B cell (primary cell): Measurements from ENCODE around the gene RAD51D. TPM values are rescaled to one million over a fixed set of nuclear protein-coding genes. Genes with fewer than 3 reads are reported as not detected.

Experiments
- ATAC-seq: fragments of 200-7000 bp; cut with Tn5 transposase; one replicate; pipeline ENCODE4 v1.10.0; 2021; ENCODE audit warnings: low read depth, mild to moderate bottlenecking, moderate number of reproducible peaks, moderate library complexity
- CTCF ChIA-PET: fragments of 350-600 bp; sonication (Branson Sonifier 250); formaldehyde crosslinking; loops from one replicate; lab custom pipeline; 2021; ENCODE audit warnings: antibody characterized with exemption, inconsistent platforms; lab: Charles Lee
- POLR2A ChIA-PET: fragments of 350-600 bp; sonication (Branson Sonifier 250); formaldehyde crosslinking; loops from one replicate; lab custom pipeline; 2021; ENCODE audit warnings: antibody characterized with exemption; lab: Charles Lee
- DNase-seq: peaks from one replicate; pipeline ENCODE4 v3.0.0; 2013
- H2AFZ ChIP-seq: 2 replicates; pipeline ENCODE4 v1.6.1; 2012; ENCODE audit warnings: mild to moderate bottlenecking, low read depth, low read length; ENCODE audit not compliant: insufficient read depth, poor library complexity, severe bottlenecking
- H3K27ac ChIP-seq, 2 donors: 1 replicate in 1 of 2; 2 replicates in 1 of 2; pipeline ENCODE4 v1.5.1; 2012 to 2013; ENCODE audit warnings: low read length in 2 of 2, mild to moderate bottlenecking in 2 of 2, moderate library complexity in 1 of 2
- H3K27me3 ChIP-seq, 4 experiments: fragments of 200-600 bp in 1 of 4; sonication (generic) in 1 of 4; replicated peaks in 1 of 4; 1 replicate in 2 of 4; 2 replicates in 2 of 4; pipeline versions ENCODE4 v1.6.1 to v1.7.0; 2013 to 2016; ENCODE audit warnings: low read length in 3 of 4, mild to moderate bottlenecking in 2 of 4, mixed read lengths in 1 of 4, moderate library complexity in 1 of 4; ENCODE audit not compliant: insufficient read depth in 4 of 4, control insufficient read depth in 3 of 4; ENCODE audit errors: control extremely low read depth in 1 of 4
- H3K36me3 ChIP-seq, 2 experiments: replicated peaks in 1 of 2; 1 replicate in 1 of 2; 2 replicates in 1 of 2; pipeline versions ENCODE4 v1.6.1 to v1.7.1; 2013; ENCODE audit warnings: low read length in 1 of 2; ENCODE audit not compliant: insufficient read depth in 2 of 2, control insufficient read depth in 1 of 2; ENCODE audit errors: control extremely low read depth in 1 of 2, extremely low read depth in 1 of 2
- H3K4me1 ChIP-seq, 2 donors: fragments of 200-600 bp in 1 of 2; sonication (generic) in 1 of 2; 1 replicate in 1 of 2; 2 replicates in 1 of 2; pipeline versions ENCODE4 v1.5.1 to v1.6.1; 2013 to 2017; ENCODE audit warnings: low read length in 2 of 2; ENCODE audit not compliant: control insufficient read depth in 2 of 2, insufficient read depth in 2 of 2
- H3K4me2 ChIP-seq: replicated peaks from 2 replicates; pipeline ENCODE3; 2012; ENCODE audit warnings: mild to moderate bottlenecking, low read depth, low read length; ENCODE audit not compliant: poor library complexity, severe bottlenecking
- H3K4me3 ChIP-seq, 5 experiments: fragments of 200-600 bp in 1 of 5; sonication (generic) in 1 of 5; 1 replicate in 3 of 5; 2 replicates in 2 of 5; pipeline versions ENCODE4 v1.5.1 to v1.7.0; 2011 to 2016; ENCODE audit warnings: low read length in 4 of 5, mild to moderate bottlenecking in 4 of 5, low read depth in 2 of 5, control low read depth in 1 of 5, moderate library complexity in 1 of 5; ENCODE audit not compliant: insufficient read depth in 1 of 5; ENCODE audit errors: control extremely low read depth in 1 of 5, extremely low read depth in 1 of 5
- H3K79me2 ChIP-seq: fragments of 200-600 bp; sonication (generic); one replicate; pipeline ENCODE4 v1.6.0; 2016; ENCODE audit warnings: low read length; ENCODE audit not compliant: control insufficient read depth, insufficient read depth
- H3K9ac ChIP-seq: fragments of 200-600 bp; sonication (generic); 2 replicates; pipeline ENCODE4 v1.6.1; 2017; ENCODE audit warnings: mild to moderate bottlenecking, low read length, moderate library complexity
- H3K9me3 ChIP-seq, 3 donors: one replicate each; pipeline versions ENCODE4 v1.6.1 to v1.7.1; 2013; ENCODE audit warnings: low read length in 2 of 3; ENCODE audit not compliant: control insufficient read depth in 2 of 3, insufficient read depth in 1 of 3; ENCODE audit errors: control extremely low read depth in 1 of 3
- H4K20me1 ChIP-seq: 2 replicates; pipeline ENCODE4 v1.6.0; 2012; ENCODE audit warnings: mild to moderate bottlenecking, low read length; ENCODE audit not compliant: insufficient read depth, control insufficient read depth, poor library complexity, severe bottlenecking
- H3K27ac Mint-ChIP-seq: one replicate; pipeline ENCODE4 v1.8.0; 2021; ENCODE audit warnings: mixed read lengths
- H3K27me3 Mint-ChIP-seq: one replicate; pipeline ENCODE4 v1.8.0; 2021; ENCODE audit warnings: mixed read lengths
- H3K4me1 Mint-ChIP-seq: one replicate; pipeline ENCODE4 v1.8.0; 2021; ENCODE audit warnings: mixed read lengths
- H3K4me3 Mint-ChIP-seq: one replicate; pipeline ENCODE4 v1.8.0; 2021; ENCODE audit warnings: mixed read lengths
- H3K9me3 Mint-ChIP-seq: one replicate; pipeline ENCODE4 v1.8.0; 2022; ENCODE audit warnings: mixed read lengths; ENCODE audit not compliant: insufficient read depth
- CTCF ChIP-seq: fragments of 200-600 bp; IDR thresholded peaks from one replicate; pipeline ENCODE4 v1.8.0; 2022; ENCODE audit warnings: antibody characterized with exemption, mild to moderate bottlenecking
- EZH2 ChIP-seq: IDR thresholded peaks from 2 replicates; pipeline ENCODE4 v1.6.1; 2012; ENCODE audit warnings: borderline replicate concordance, low read depth, mild to moderate bottlenecking, moderate library complexity, low read length; ENCODE audit not compliant: insufficient read depth, poor library complexity, severe bottlenecking
- WGBS: methylation state at CpG from one replicate; pipeline ENCODE4 v1.1.5; 2013; ENCODE audit warnings: missing lambda C conversion rate; ENCODE audit not compliant: insufficient coverage; 5-methylcytosine and 5-hydroxymethylcytosine counted together
- intact Hi-C: fragments of 100-400 bp; cut with micrococcal nuclease; formaldehyde crosslinking; loops from one replicate; pipeline ENCODE4 v1.10.0; 2022
- polyA plus RNA-seq: library from polyadenylated mRNA; depleted of rRNA; stranded (reverse); fragments of >200 nt; gene quantifications from 2 replicates; pipeline ENCODE4 v1.2.3, GENCODE V29; 2012
- total RNA-seq, 2 donors: library from RNA; stranded (reverse); fragments of 120-200 nt in 1 of 2; gene quantifications; 1 replicate in 1 of 2; 2 replicates in 1 of 2; pipeline versions ENCODE4 v1.2.3 to v1.2.4, GENCODE V29; 2013 to 2022

RAD51D gene
- total and polyA plus RNA-seq, 2 donors (not counting 1 experiment from before 2014, with no cell fraction given) = 12.8 to 29.4 TPM

- H3K4me1 ChIP-seq = peaks cover 17 to 21% of the 10 kb centered on the region in 2 donors
- H3K4me2 ChIP-seq = peak overlapping the region; percentile 96
- TF ChIP-seq EZH2 = no peak
- peak; percentile 73 for TF ChIP-seq CTCF
- ChIA-PET CTCF (interaction anchor here (0.8 to 5.2 kb wide), 32 partner anchors 14 to 547 kb away, joined by 3 to 70 read pairs (median 4); partner anchors contain the start of genes CCT6B, LIG3, NLE1 and RFFL), POLR2A (interaction anchor here (0.9 to 1.6 kb wide), 6 partner anchors 17 to 127 kb away, joined by 3 to 6 read pairs (median 3); partner anchors contain the start of genes CCT6B, LIG3, RAD51D and ZNF830)
- peak; percentile 92 for DNase-seq
- H3K4me1 Mint-ChIP-seq = peaks cover 36% of the 10 kb centered on the region
- H3K27me3 Mint-ChIP-seq = no peaks in the 10 kb centered on the region
- H2AFZ ChIP-seq = peak overlapping the region; percentile 94
- intact Hi-C loops = loop anchor here (1.0 to 2.0 kb wide), 10 partner anchors 26 to 498 kb away; partner anchors contain the start of genes AP2B1, CCT6B, LIG3 and NLE1
- H4K20me1 ChIP-seq = no peaks in the 10 kb centered on the region
- peak overlapping the region; percentile 94 for H3K4me3 Mint-ChIP-seq
- ATAC-seq = peak; percentile 84
- H3K27ac Mint-ChIP-seq = peak overlapping the region; percentile 94
- H3K27me3 ChIP-seq = no peaks in the 10 kb centered on the region
- under 1% methylated on average over 61 of the region's 80 CpGs for WGBS
- H3K9me3 ChIP-seq = no peaks in the 10 kb centered on the region
- peak overlapping the region; percentile 91 to 92 for H3K27ac ChIP-seq
- no peaks in the 10 kb centered on the region for H3K36me3 ChIP-seq
- peak overlapping the region; percentile 75 for H3K9ac ChIP-seq
- H3K4me3 ChIP-seq = peak overlapping the region; percentile 48 to 86 (median 76)
- H3K9me3 Mint-ChIP-seq = no peaks in the 10 kb centered on the region
- peaks cover 51% of the 10 kb centered on the region for H3K79me2 ChIP-seq
Measured at GRCh38 chr17:35088881-35089585, 30.6 kb downstream of the RAD51D start.
